ENCODE results near the gene COG5.

The COG5 gene

GRCh38 chr7:107528461-107528860 lies 35.3 kb downstream of the COG5 start:
- Histone ChIP-seq H3K4me1 (ENCODE audit: control insufficient read depth, insufficient read depth, low read depth, low read length) (no peaks in the 10 kb centered on the region), H3K4ac (ENCODE audit: low read depth in 1 of 2, low read length in 2 of 2) (no peak overlapping the region), H2BK12ac (ENCODE audit: low read length in 2 of 2) (no peak overlapping the region), H2AFZ (ENCODE audit: low read depth, low read length) (no peak overlapping the region), H3K4me2 (ENCODE audit: low read length, poor library complexity, severe bottlenecking) (no peak overlapping the region), H3K79me1 (replicated peaks; ENCODE audit: low read length, poor library complexity, severe bottlenecking) (peaks cover 16% of the 10 kb centered on the region), H3K18ac (ENCODE audit: low read depth in 1 of 2, low read length in 2 of 2) (no peak overlapping the region), H3K36me3 (ENCODE audit: control insufficient read depth in 1 of 2, insufficient read depth in 2 of 2, low read depth in 1 of 2, low read length in 2 of 2) (peaks cover 0 to 24% of the 10 kb centered on the region in 2 experiments), H2AK5ac (ENCODE audit: low read length, severe bottlenecking) (no peak overlapping the region), H4K8ac (ENCODE audit: low read length) (no peak overlapping the region), H3K23ac (ENCODE audit: low read length in 2 of 2) (no peak overlapping the region), H2BK5ac (ENCODE audit: low read depth, low read length, poor library complexity, severe bottlenecking) (no peak overlapping the region), H3K27ac (ENCODE audit: low read length, poor library complexity, severe bottlenecking) (no peak overlapping the region), H3K4me3 (ENCODE audit: insufficient read depth in 1 of 2, low read depth in 1 of 2, low read length in 2 of 2) (no peak overlapping the region), H3K9ac (ENCODE audit: low read length) (no peak overlapping the region), H3K14ac (ENCODE audit: low read length in 2 of 2) (no peak overlapping the region), H2BK15ac (ENCODE audit: low read depth, poor library complexity, severe bottlenecking) (no peak overlapping the region), H4K91ac (ENCODE audit: low read length) (no peak overlapping the region), H3K9me3 (ENCODE audit: control insufficient read depth, low read length) (no peaks in the 10 kb centered on the region), H3K27me3 (ENCODE audit: control insufficient read depth in 1 of 2, insufficient read depth in 1 of 2, low read length in 2 of 2) (no peaks in the 10 kb centered on the region), H2BK120ac (ENCODE audit: low read depth, low read length) (no peak overlapping the region)
- peak; percentile 59 for DNase-seq

GRCh38 chr7:107527196-107527595 lies 36.5 kb downstream of the COG5 start:
- H3K4me2 ChIP-seq (ENCODE audit: low read length, poor library complexity, severe bottlenecking), result no peak overlapping the region
- no peak overlapping the region for H2BK15ac ChIP-seq (ENCODE audit: low read depth, poor library complexity, severe bottlenecking)
- no peak overlapping the region for H3K14ac ChIP-seq (ENCODE audit: low read length in 2 of 2)
- H3K4me1 ChIP-seq (ENCODE audit: control insufficient read depth, insufficient read depth, low read depth, low read length), result no peaks in the 10 kb centered on the region
- H3K9ac ChIP-seq (ENCODE audit: low read length), result no peak overlapping the region
- 100% methylated on average over 1 of the region's 3 CpGs for WGBS
- peaks cover 12% of the 10 kb centered on the region for H3K79me1 ChIP-seq (replicated peaks; ENCODE audit: low read length, poor library complexity, severe bottlenecking)
- peaks cover 0 to 27% of the 10 kb centered on the region in 2 experiments for H3K36me3 ChIP-seq (ENCODE audit: control insufficient read depth in 1 of 2, insufficient read depth in 2 of 2, low read depth in 1 of 2, low read length in 2 of 2)
- no peak overlapping the region for H3K4ac ChIP-seq (ENCODE audit: low read depth in 1 of 2, low read length in 2 of 2)
- H3K9me3 ChIP-seq (ENCODE audit: control insufficient read depth, low read length), result no peaks in the 10 kb centered on the region
- H3K23ac ChIP-seq (ENCODE audit: low read length in 2 of 2), result no peak overlapping the region
- no peak overlapping the region for H3K18ac ChIP-seq (ENCODE audit: low read depth in 1 of 2, low read length in 2 of 2)
- H2AK5ac ChIP-seq (ENCODE audit: low read length, severe bottlenecking), result no peak overlapping the region
- H3K4me3 ChIP-seq (ENCODE audit: insufficient read depth in 1 of 2, low read depth in 1 of 2, low read length in 2 of 2), result no peak overlapping the region
- no peak overlapping the region for H4K91ac ChIP-seq (ENCODE audit: low read length)
- no peak overlapping the region for H2BK12ac ChIP-seq (ENCODE audit: low read length in 2 of 2)
- H2BK5ac ChIP-seq (ENCODE audit: low read depth, low read length, poor library complexity, severe bottlenecking), result no peak overlapping the region
- H4K8ac ChIP-seq (ENCODE audit: low read length), result no peak overlapping the region
- DNase-seq, result no peak
- no peaks in the 10 kb centered on the region for H3K27me3 ChIP-seq (ENCODE audit: control insufficient read depth in 1 of 2, insufficient read depth in 1 of 2, low read length in 2 of 2)
- H2BK120ac ChIP-seq (ENCODE audit: low read depth, low read length), result no peak overlapping the region
- no peak overlapping the region for H2AFZ ChIP-seq (ENCODE audit: low read depth, low read length)
- H3K27ac ChIP-seq (ENCODE audit: low read length, poor library complexity, severe bottlenecking), result no peak overlapping the region

DNA sequence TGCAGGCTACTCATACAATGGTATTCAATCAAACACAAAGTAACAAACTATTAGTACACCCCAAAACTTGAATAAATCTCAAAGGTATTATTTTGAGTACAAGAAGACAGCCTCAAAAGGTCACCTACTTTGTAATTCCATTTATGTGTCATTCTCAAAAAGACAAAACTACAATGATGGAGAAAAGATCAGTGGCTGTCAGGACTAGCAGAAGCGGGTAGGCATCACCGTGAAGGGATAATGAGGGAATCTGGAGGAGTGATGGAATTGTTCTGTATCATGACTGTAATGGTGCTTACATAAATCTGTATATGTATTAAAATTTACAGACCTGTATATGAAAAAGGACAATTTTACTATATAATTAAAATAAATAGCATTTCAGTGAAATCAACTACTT lies 37.0 kb downstream of the COG5 start:
- Histone ChIP-seq H3K23ac (ENCODE audit: low read length in 2 of 2) (no peak overlapping the region), H2AK5ac (ENCODE audit: low read length, severe bottlenecking) (no peak overlapping the region), H4K91ac (ENCODE audit: low read length) (no peak overlapping the region), H3K14ac (ENCODE audit: low read length in 2 of 2) (no peak overlapping the region), H3K4me3 (ENCODE audit: insufficient read depth in 1 of 2, low read depth in 1 of 2, low read length in 2 of 2) (no peak overlapping the region), H3K18ac (ENCODE audit: low read depth in 1 of 2, low read length in 2 of 2) (no peak overlapping the region), H3K27me3 (ENCODE audit: control insufficient read depth in 1 of 2, insufficient read depth in 1 of 2, low read length in 2 of 2) (no peaks in the 10 kb centered on the region), H3K9ac (ENCODE audit: low read length) (no peak overlapping the region), H4K8ac (ENCODE audit: low read length) (no peak overlapping the region), H2BK15ac (ENCODE audit: low read depth, poor library complexity, severe bottlenecking) (no peak overlapping the region), H3K4ac (ENCODE audit: low read depth in 1 of 2, low read length in 2 of 2) (no peak overlapping the region), H3K27ac (ENCODE audit: low read length, poor library complexity, severe bottlenecking) (no peak overlapping the region), H3K79me1 (replicated peaks; ENCODE audit: low read length, poor library complexity, severe bottlenecking) (peaks cover 13% of the 10 kb centered on the region), H3K36me3 (ENCODE audit: control insufficient read depth in 1 of 2, insufficient read depth in 2 of 2, low read depth in 1 of 2, low read length in 2 of 2) (peaks cover 0 to 30% of the 10 kb centered on the region in 2 experiments), H2AFZ (ENCODE audit: low read depth, low read length) (no peak overlapping the region), H3K4me1 (ENCODE audit: control insufficient read depth, insufficient read depth, low read depth, low read length) (no peaks in the 10 kb centered on the region), H2BK120ac (ENCODE audit: low read depth, low read length) (no peak overlapping the region), H2BK12ac (ENCODE audit: low read length in 2 of 2) (no peak overlapping the region), H3K9me3 (ENCODE audit: control insufficient read depth, low read length) (no peaks in the 10 kb centered on the region), H3K4me2 (ENCODE audit: low read length, poor library complexity, severe bottlenecking) (no peak overlapping the region), H2BK5ac (ENCODE audit: low read depth, low read length, poor library complexity, severe bottlenecking) (no peak overlapping the region)
- DNase-seq, result no peak
- 100% methylated on average over 2 of the region's 2 CpGs for WGBS

DNA sequence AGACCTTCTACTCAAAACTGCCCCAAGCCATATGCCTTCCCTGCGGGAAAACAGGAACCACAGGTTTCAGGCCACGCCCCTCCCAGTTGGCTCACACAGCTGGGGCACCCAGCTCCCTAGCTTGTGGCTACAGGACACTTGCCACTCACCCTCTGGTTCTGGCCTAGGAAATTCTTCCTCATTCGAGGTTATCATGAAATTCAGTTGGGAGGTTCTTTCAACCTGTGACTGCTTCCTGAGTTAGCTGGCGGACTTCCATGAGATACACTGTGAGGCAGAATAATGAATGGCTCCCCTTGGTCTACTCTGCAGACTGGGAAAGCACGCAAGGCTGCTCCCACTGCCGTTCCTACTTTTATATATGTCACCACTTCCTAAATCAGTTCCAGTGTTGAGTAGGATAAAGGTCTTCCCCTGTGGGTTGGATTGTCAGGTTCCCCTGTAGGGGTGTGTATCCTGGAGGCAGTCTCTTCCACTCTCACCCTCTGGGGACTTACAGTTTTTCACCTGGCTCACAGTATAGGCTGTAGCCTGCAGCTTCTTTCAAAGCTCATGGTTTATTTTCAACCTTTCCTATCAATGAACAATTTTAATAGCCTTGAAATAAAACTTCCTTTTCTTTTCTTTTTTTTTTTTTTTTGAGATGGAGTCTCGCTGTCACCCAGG lies 56.9 kb downstream of the COG5 start:
- no peak overlapping the region for H3K23ac ChIP-seq (ENCODE audit: low read length in 2 of 2)
- H3K27me3 ChIP-seq (ENCODE audit: control insufficient read depth in 1 of 2, insufficient read depth in 1 of 2, low read length in 2 of 2), result no peaks in the 10 kb centered on the region
- H3K9ac ChIP-seq (ENCODE audit: low read length), result no peak overlapping the region
- H3K79me1 ChIP-seq (replicated peaks; ENCODE audit: low read length, poor library complexity, severe bottlenecking), result peaks cover 12% of the 10 kb centered on the region
- H3K27ac ChIP-seq (ENCODE audit: low read length, poor library complexity, severe bottlenecking), result no peak overlapping the region
- peaks cover 4 to 5% of the 10 kb centered on the region in 2 experiments for H3K36me3 ChIP-seq (ENCODE audit: control insufficient read depth in 1 of 2, insufficient read depth in 2 of 2, low read depth in 1 of 2, low read length in 2 of 2)
- H3K4me2 ChIP-seq (ENCODE audit: low read length, poor library complexity, severe bottlenecking), result no peak overlapping the region
- H2AK5ac ChIP-seq (ENCODE audit: low read length, severe bottlenecking), result peak overlapping the region; percentile 34
- H2AFZ ChIP-seq (ENCODE audit: low read depth, low read length), result no peak overlapping the region
- no peak overlapping the region for H2BK5ac ChIP-seq (ENCODE audit: low read depth, low read length, poor library complexity, severe bottlenecking)
- H3K4me3 ChIP-seq (ENCODE audit: insufficient read depth in 1 of 2, low read depth in 1 of 2, low read length in 2 of 2), result no peak overlapping the region
- H4K91ac ChIP-seq (ENCODE audit: low read length), result no peak overlapping the region
- no peak overlapping the region for H3K14ac ChIP-seq (ENCODE audit: low read length in 2 of 2)
- H2BK120ac ChIP-seq (ENCODE audit: low read depth, low read length), result no peak overlapping the region
- peaks cover 5% of the 10 kb centered on the region for H3K4me1 ChIP-seq (ENCODE audit: control insufficient read depth, insufficient read depth, low read depth, low read length)
- no peak overlapping the region for H3K4ac ChIP-seq (ENCODE audit: low read depth in 1 of 2, low read length in 2 of 2)
- WGBS, result 94% methylated on average over 4 of the region's 7 CpGs
- H2BK12ac ChIP-seq (ENCODE audit: low read length in 2 of 2), result no peak overlapping the region
- H4K8ac ChIP-seq (ENCODE audit: low read length), result no peak overlapping the region
- no peak overlapping the region for H2BK15ac ChIP-seq (ENCODE audit: low read depth, poor library complexity, severe bottlenecking)
- H3K9me3 ChIP-seq (ENCODE audit: control insufficient read depth, low read length), result no peaks in the 10 kb centered on the region
- H3K18ac ChIP-seq (ENCODE audit: low read depth in 1 of 2, low read length in 2 of 2), result no peak overlapping the region
- DNase-seq, result no peak

All from mesenchymal stem cell (in vitro differentiated cells and primary cell).